ENCODE data around the gene RAPGEF1.

Gene RAPGEF1

DNA sequence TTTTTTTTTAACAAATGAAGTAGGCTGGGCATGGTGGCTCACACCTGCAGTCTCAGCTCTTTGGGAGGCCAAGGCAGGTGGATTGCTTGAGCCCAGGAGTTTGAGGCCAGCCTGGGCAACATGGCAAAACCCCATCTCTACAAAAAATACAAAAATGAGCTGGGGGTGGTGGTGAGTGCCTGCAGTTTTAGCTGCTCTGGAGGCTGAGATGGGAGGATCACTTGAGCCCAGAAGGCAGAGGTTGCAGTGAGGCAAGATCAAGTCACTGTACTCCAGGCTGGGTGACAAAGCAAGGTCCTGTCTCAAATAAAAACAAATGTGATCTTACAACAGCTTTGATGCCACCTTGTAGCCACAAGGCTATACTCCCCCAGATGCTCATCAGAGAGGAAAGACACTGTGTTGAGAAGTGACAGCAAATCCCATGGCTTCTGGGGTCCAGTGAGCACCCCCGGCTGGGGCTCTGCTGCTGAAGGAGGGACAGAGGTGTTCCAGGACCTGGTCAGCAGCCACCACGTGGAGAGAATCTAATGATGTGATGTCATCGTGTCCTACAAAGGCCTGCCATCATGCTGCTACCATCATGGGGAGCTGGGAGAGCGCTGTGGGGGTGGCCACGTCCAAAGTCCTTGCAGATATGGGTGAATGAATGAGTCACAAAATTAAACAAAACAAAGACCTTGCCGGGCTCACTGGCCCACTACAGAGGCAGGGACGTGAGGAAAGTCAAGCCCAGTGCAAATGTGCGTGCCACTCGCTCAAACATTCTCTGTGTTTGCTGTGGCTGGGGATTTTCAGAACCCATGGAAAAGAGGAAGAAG, 133.9 kb downstream of the RAPGEF1 start:
- H3K4me3 ChIP-seq (ENCODE audit: low read depth, low read length) = no peak overlapping the region
- TF ChIP-seq, protein P1, sequence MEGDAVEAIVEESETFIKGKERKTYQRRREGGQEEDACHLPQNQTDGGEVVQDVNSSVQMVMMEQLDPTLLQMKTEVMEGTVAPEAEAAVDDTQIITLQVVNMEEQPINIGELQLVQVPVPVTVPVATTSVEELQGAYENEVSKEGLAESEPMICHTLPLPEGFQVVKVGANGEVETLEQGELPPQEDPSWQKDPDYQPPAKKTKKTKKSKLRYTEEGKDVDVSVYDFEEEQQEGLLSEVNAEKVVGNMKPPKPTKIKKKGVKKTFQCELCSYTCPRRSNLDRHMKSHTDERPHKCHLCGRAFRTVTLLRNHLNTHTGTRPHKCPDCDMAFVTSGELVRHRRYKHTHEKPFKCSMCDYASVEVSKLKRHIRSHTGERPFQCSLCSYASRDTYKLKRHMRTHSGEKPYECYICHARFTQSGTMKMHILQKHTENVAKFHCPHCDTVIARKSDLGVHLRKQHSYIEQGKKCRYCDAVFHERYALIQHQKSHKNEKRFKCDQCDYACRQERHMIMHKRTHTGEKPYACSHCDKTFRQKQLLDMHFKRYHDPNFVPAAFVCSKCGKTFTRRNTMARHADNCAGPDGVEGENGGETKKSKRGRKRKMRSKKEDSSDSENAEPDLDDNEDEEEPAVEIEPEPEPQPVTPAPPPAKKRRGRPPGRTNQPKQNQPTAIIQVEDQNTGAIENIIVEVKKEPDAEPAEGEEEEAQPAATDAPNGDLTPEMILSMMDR (IDR thresholded peaks at IDR 0.05; ENCODE audit: control insufficient read depth, extremely low read depth, insufficient read depth) = no peak
- no peak for DNase-seq (ENCODE audit: low read depth)

DNA sequence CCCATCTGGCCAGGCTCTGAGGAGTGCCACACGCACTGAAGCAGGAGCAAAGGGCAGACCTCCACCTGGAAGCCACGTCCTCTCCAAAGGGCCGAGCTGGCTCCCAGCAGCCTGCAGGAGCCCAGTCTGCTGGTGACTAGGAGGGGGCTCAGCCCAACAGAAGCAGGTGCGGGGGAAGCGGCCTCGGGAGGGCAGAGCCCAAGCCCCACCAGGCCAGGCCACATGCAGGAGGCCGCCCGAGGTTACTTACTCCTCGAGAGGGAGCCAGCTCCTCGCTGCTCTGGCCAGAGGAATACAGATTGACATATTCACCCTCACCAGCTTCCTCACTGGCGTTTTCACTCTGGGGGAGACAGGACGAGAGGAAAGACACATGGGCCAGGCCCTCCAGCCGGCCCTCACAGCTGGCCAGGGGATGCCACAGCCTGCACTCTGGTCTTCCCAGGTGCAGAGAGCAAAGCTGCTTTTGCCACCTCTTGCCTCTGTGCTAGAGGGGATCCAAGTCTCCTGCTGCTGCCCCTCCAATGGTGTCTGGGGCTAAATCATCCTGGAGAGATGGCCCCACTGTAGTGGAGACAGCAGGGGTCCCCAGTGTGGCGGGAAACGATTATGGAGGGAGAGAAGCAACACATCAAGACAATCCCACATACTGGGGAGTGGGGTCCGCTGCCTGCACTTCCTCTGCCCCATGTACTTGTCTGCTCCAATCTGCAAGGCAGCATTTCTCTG, 136.0 kb downstream of the RAPGEF1 start:
- no peak for DNase-seq (ENCODE audit: low read depth)
- TF ChIP-seq, protein P1 (IDR thresholded peaks at IDR 0.05; ENCODE audit: control insufficient read depth, extremely low read depth, insufficient read depth) = no peak
- no peak overlapping the region for H3K4me3 ChIP-seq (ENCODE audit: low read depth, low read length)

DNA sequence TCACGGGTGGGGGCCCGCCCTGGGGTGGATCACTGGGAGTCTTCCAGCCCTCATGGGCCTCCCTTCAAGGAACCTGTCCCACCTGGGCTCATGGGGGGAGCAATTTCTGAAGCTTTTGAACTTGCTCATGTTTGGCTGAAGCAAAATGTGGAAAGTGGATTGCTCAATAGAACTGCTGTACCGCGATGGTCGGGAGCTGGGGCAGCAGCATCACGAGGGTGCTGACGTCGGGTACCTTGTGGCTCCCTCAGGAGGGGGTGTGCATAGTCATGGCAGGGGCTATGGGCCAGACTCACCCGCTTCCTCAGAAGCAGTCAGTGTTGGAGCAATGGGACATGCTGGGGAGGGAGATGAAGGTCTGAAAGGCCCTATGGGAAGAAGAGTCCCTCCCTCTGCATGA, 136.7 kb downstream of the RAPGEF1 start:
- no peak overlapping the region for H3K4me3 ChIP-seq (ENCODE audit: low read depth, low read length)
- DNase-seq (ENCODE audit: low read depth) = no peak
- TF ChIP-seq, protein P1 (IDR thresholded peaks at IDR 0.05; ENCODE audit: control insufficient read depth, extremely low read depth, insufficient read depth) = no peak

DNA sequence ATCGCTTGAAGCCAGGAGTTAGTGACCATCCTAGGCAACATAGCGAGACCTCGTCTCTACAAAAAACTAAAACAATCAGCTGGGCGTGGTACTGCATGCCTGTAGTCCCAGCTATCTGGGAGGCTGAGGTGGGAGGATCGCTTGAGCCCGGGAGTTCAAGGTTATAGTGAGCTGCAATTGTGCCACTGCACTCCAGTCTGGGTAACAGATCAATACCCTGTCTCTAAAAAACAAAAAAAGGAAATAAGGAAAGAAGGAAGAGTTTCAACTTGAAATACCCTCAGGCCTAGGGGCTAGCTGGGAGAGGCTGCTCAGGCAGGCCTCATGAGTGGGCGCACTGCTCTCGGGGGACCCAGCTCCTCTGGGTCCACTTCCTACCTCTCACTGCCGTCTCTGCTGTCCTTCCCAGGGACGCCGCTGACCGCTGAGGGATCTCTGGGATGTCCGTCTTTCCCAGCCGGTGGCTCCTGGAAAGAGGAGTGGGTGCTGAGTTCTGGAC, 138.1 kb downstream of the RAPGEF1 start:
- no peak for DNase-seq (ENCODE audit: low read depth)
- TF ChIP-seq, protein P1 (IDR thresholded peaks at IDR 0.05; ENCODE audit: control insufficient read depth, extremely low read depth, insufficient read depth) = no peak
- H3K4me3 ChIP-seq (ENCODE audit: low read depth, low read length) = no peak overlapping the region

DNA sequence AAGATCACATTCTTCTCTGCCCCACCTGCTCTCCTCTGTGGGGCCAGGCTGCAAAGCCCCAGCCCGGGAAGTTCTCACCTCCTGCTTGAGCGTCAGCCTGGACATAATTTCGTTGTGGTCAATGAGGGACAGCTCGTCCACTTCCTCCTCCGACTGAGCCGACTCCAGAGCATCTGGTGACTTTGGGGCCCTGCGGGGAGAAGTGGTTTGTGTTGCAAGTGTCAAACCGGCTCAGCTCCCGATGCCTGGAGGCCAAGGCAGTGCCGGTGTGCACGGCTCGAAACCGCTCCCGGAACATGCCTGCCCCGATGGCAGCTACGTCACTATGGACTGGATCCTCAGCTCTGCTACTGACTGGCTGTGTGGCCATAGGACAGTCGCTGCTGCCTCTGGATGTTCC, 141.8 kb downstream of the RAPGEF1 start:
- TF ChIP-seq, protein P1 (IDR thresholded peaks at IDR 0.05; ENCODE audit: control insufficient read depth, extremely low read depth, insufficient read depth) = no peak
- DNase-seq (ENCODE audit: low read depth) = no peak
- H3K4me3 ChIP-seq (ENCODE audit: low read depth, low read length) = no peak overlapping the region

DNA sequence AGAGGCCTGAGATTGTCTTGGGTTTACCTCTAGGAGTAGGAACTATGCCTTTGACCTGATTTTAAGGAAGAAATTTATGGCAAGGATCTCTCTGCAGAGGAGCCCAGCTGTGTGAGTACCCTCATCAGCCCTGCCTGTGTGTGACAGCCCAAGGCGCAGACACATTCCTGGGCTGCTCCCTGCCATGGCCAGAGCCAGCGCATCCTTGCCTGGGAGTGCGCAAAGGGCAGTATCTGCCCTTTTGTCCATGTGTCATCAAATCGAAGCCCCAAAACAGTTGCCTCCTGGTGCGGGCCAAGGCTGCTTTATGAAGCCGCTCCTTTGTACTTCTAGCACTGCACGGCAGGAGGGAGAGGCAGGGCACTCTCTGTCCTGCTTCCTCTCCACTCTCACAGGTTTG, 142.6 kb downstream of the RAPGEF1 start:
- no peak for DNase-seq (ENCODE audit: low read depth)
- H3K4me3 ChIP-seq (ENCODE audit: low read depth, low read length) = no peak overlapping the region
- TF ChIP-seq, protein P1 (IDR thresholded peaks at IDR 0.05; ENCODE audit: control insufficient read depth, extremely low read depth, insufficient read depth) = no peak
